Stomach (tissue), 9 donors: ENCODE data around the gene CNTN4. TPM values are rescaled to one million over a fixed set of nuclear protein-coding genes. Genes with fewer than 3 reads are reported as not detected.
A peak's percentile ranks its signal among the peaks of the same experiment; 100 is the strongest.

Source experiments
- DNase-seq, 2 donors: peaks; one replicate each; pipeline versions ENCODE4 v3.0.0 to v3.0.0-alpha.2; 2013 to 2019
- H3K27ac ChIP-seq, 5 donors: fragments of 200-600 bp in 4 of 5; sonication (generic) in 4 of 5; one replicate each; pipeline ENCODE4 v1.5.1; 2013 to 2019; ENCODE audit warnings: mild to moderate bottlenecking in 1 of 5, moderate library complexity in 1 of 5
- H3K27me3 ChIP-seq, 3 donors: fragments of 200-600 bp; sonication (generic); one replicate each; pipeline ENCODE4 v1.5.1; 2017 to 2019; ENCODE audit warnings: mixed run types in 1 of 3
- H3K36me3 ChIP-seq, 4 donors: fragments of 200-600 bp; sonication (generic); 1 replicate in 3 of 4; 2 replicates in 1 of 4; pipeline ENCODE4 v1.5.1; 2016 to 2019
- H3K4me1 ChIP-seq, 4 donors: fragments of 200-600 bp; sonication (generic); one replicate each; pipeline ENCODE4 v1.5.1; 2016 to 2019
- H3K4me3 ChIP-seq, 4 donors: fragments of 200-600 bp; sonication (generic) in 3 of 4; one replicate each; pipeline ENCODE4 v1.5.1; 2016 to 2019; ENCODE audit warnings: mild to moderate bottlenecking in 1 of 4
- H3K9me3 ChIP-seq, 4 donors: fragments of 200-600 bp; sonication (generic); one replicate each; pipeline ENCODE4 v1.5.1; 2016 to 2019
- CTCF ChIP-seq, 7 experiments: fragments of 450-650 bp in 4 of 7; fragments of 200-600 bp in 3 of 7; sonication (generic) in 3 of 7; IDR thresholded peaks; one replicate each; pipeline ENCODE4 v1.5.1; 2016 to 2019; ENCODE audit warnings: antibody characterized with exemption in 7 of 7, control low read depth in 2 of 7, mild to moderate bottlenecking in 1 of 7
- EP300 ChIP-seq: sonication (generic); formaldehyde crosslinking; IDR thresholded peaks from one replicate; pipeline ENCODE4 v1.6.1; 2017; ENCODE audit warnings: antibody characterized with exemption
- POLR2A ChIP-seq, 4 donors: fragments of 450-650 bp; IDR thresholded peaks; one replicate each; pipeline ENCODE4 v1.6.1; 2016; ENCODE audit warnings: antibody characterized with exemption in 4 of 4, control low read depth in 2 of 4, mild to moderate bottlenecking in 1 of 4, moderate library complexity in 1 of 4
- POLR2AphosphoS5 ChIP-seq, 3 donors: sonication (generic); formaldehyde crosslinking; IDR thresholded peaks; one replicate each; pipeline ENCODE4 v1.6.1; 2016; ENCODE audit warnings: antibody characterized with exemption in 3 of 3
- WGBS, 5 donors: extraction: QIAGEN DNeasy Blood & Tissue Kit in 3 of 5; methylation state at CpG; one replicate each; pipeline versions ENCODE4 v1.1.5 to v1.1.7; 2013 to 2018; 5-methylcytosine and 5-hydroxymethylcytosine counted together
- intact Hi-C: fragments of 100-400 bp; cut with DNase I; formaldehyde crosslinking; loops from one replicate; pipeline ENCODE4 v1.15.1; 2023; ENCODE audit warnings: low total_unique reads
- polyA plus RNA-seq, 3 donors: library from polyadenylated mRNA; stranded (reverse); fragments of 200-250 nt; gene quantifications; one replicate each; pipeline ENCODE4 v1.2.3, GENCODE V29; 2013
- total RNA-seq, 5 donors: library from RNA; depleted of rRNA; stranded (reverse); fragments of >200 nt; gene quantifications; one replicate each; pipeline versions ENCODE4 v1.1.0 to v1.2.3, GENCODE V29; 2014 to 2016
- donor health status: healthy with polysubstance abuse.
- donor health status: Bipolar disorder and iron deficiency.
- donor health status: healthy.

The CNTN4 gene
- total and polyA plus RNA-seq, 8 donors = 0.45 to 97.0 (median 5.6) TPM

- Histone ChIP-seq H3K36me3 (no peaks in the 10 kb centered on the region), H3K4me1 (no peaks in the 10 kb centered on the region), H3K9me3 (no peaks in the 10 kb centered on the region), H3K4me3 (no peak overlapping the region), H3K27me3 (no peaks in the 10 kb centered on the region), H3K27ac (no peak overlapping the region)
- peak in 1 of 2 donors; percentile 3 for DNase-seq
- intact Hi-C loops = no loop called here
- TF ChIP-seq POLR2A (IDR thresholded peaks at IDR 0.05) (no peak), POLR2AphosphoS5 (IDR thresholded peaks at IDR 0.05) (no peak), EP300 (no peak), CTCF (IDR thresholded peaks at IDR 0.05) (no peak)
- 0 to 29% (median 10%) methylated on average over 1 of the region's 1 CpG for WGBS, 5 donors
Measured at GRCh38 chr3:2623436-2623835, 524.8 kb downstream of the CNTN4 start.

GRCh38 chr3:2628117-2628516 is 529.5 kb downstream of the CNTN4 start:
- TF ChIP-seq POLR2A (IDR thresholded peaks at IDR 0.05) (no peak), CTCF (IDR thresholded peaks at IDR 0.05) (no peak), POLR2AphosphoS5 (IDR thresholded peaks at IDR 0.05) (no peak), EP300 (no peak)
- intact Hi-C loops = no loop called here
- no peak for DNase-seq
- Histone ChIP-seq H3K9me3 (no peaks in the 10 kb centered on the region), H3K27me3 (no peaks in the 10 kb centered on the region), H3K4me3 (no peak overlapping the region), H3K27ac (no peak overlapping the region), H3K36me3 (no peaks in the 10 kb centered on the region), H3K4me1 (no peaks in the 10 kb centered on the region)
- WGBS, 5 donors = 75 to 85% (median 84%) methylated on average over 6 of the region's 6 CpGs

GRCh38 chr3:2635511-2635910 is 536.8 kb downstream of the CNTN4 start:
- TF ChIP-seq CTCF (IDR thresholded peaks at IDR 0.05) (no peak), POLR2AphosphoS5 (IDR thresholded peaks at IDR 0.05) (no peak), POLR2A (IDR thresholded peaks at IDR 0.05) (no peak), EP300 (no peak)
- Histone ChIP-seq H3K9me3 (peaks cover 0 to 11% (median 0%) of the 10 kb centered on the region in 4 donors), H3K27me3 (no peaks in the 10 kb centered on the region), H3K27ac (no peak overlapping the region), H3K4me3 (no peak overlapping the region), H3K4me1 (no peaks in the 10 kb centered on the region), H3K36me3 (no peaks in the 10 kb centered on the region)
- DNase-seq = no peak
- 67 to 80% (median 72%) methylated on average over 2 of the region's 2 CpGs for WGBS, 5 donors
- intact Hi-C loops = no loop called here

- WGBS, 5 donors = 50 to 74% (median 58%) methylated on average over 3 of the region's 3 CpGs
- TF ChIP-seq EP300 (no peak), POLR2AphosphoS5 (IDR thresholded peaks at IDR 0.05) (no peak), POLR2A (IDR thresholded peaks at IDR 0.05) (no peak), CTCF (IDR thresholded peaks at IDR 0.05) (no peak)
- DNase-seq = no peak
- no peaks in the 10 kb centered on the region for H3K27me3 ChIP-seq
- no peak overlapping the region for H3K27ac ChIP-seq
- no peaks in the 10 kb centered on the region for H3K4me1 ChIP-seq
- intact Hi-C loops = no loop called here
- H3K36me3 ChIP-seq = no peaks in the 10 kb centered on the region
- no peaks in the 10 kb centered on the region for H3K9me3 ChIP-seq
- H3K4me3 ChIP-seq = no peak overlapping the region
Measured at GRCh38 chr3:2643606-2644005, 544.9 kb downstream of the CNTN4 start.
